HL-60 (cell line): ENCODE measurements around the gene RITA1.
A peak's percentile ranks its signal among the peaks of the same experiment; 100 is the strongest.

ENCODE experiments used
- DNase-seq, 2 experiments: peaks; one replicate each; pipeline ENCODE4 v3.0.0-alpha.2; 2010 to 2020; ENCODE audit warnings: low read depth in 1 of 2, low spot score in 1 of 2
- H3K27ac ChIP-seq: fragments of 250-450 bp; sonication (Bioruptor Pico); replicated peaks from 2 replicates; pipeline ENCODE4 v1.5.1; 2020; ENCODE audit warnings: mild to moderate bottlenecking, moderate library complexity
- H3K27me3 ChIP-seq: fragments of 250-450 bp; sonication (Bioruptor Pico); 2 replicates; pipeline ENCODE4 v1.5.1; 2021; ENCODE audit warnings: mild to moderate bottlenecking, moderate library complexity; ENCODE audit not compliant: insufficient read depth, poor library complexity, severe bottlenecking
- H3K4me3 ChIP-seq: replicated peaks from 2 replicates; pipeline ENCODE4 v1.5.1; 2011; ENCODE audit warnings: mild to moderate bottlenecking, control low read depth, low read length; ENCODE audit not compliant: insufficient read depth
- GABPA ChIP-seq: IDR thresholded peaks from 2 replicates; pipeline ENCODE4 v1.6.1; 2012; ENCODE audit warnings: low read depth
- POLR2AphosphoS5 ChIP-seq: IDR thresholded peaks from 2 replicates; pipeline ENCODE4 v1.6.1; 2012; ENCODE audit warnings: low read depth
- SPI1 ChIP-seq: IDR thresholded peaks from 2 replicates; pipeline ENCODE4 v1.6.1; 2012; ENCODE audit warnings: low read depth, mild to moderate bottlenecking, borderline replicate concordance
- TF ChIP-seq, protein P1 (sequence below): IDR thresholded peaks from 2 replicates; pipeline ENCODE4 v1.6.1; 2012; ENCODE audit warnings: low read depth; ENCODE audit not compliant: insufficient replicate concordance
- TF ChIP-seq, protein P2 (sequence below): IDR thresholded peaks from one replicate; pipeline ENCODE4 v1.5.1; 2011; ENCODE audit warnings: low read length, control low read depth, inconsistent platforms; ENCODE audit not compliant: insufficient read depth

The RITA1 gene

DNA sequence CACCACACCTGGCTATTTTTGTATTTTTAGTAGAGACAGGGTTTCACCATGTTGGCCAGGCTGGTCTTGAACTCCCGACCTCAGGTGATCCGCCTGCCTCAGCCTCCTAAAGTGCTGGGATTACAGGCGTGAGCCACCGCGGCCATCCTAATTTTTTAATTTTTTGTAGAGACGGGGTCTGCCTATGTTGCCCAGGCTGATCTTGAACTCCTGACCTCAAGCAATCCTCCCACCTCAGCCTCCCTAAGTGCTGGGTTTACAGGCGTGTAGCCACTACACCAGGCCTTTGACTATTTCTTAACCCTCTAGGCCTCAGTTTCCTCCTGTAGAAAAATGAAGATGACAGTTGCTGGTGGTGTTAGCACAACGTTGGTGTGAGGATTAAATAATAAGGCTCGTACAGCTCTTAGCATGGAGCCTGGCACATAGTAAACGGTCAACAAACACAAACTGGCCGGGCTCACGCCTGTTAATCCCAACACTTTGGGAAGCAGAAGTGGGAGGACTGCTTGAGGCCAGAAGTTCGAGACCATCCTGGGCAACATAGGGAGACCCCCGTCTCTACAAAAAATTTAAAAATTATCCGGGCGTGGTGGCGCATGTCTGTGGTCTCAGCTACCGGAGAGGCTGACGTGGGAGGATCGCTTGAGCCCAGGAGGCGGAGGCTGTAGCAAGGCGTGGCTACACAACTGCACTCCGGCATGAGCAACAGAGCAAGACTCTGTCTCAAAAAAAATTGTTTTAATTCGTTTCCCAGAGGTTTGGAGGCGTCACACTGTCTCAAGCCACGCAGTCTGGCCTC lies 1.2 kb upstream of the RITA1 start:
- DNase-seq: no peak
- no peak; the same call in 1 of the 2 replicates for TF ChIP-seq POLR2AphosphoS5
- TF ChIP-seq, protein P1, sequence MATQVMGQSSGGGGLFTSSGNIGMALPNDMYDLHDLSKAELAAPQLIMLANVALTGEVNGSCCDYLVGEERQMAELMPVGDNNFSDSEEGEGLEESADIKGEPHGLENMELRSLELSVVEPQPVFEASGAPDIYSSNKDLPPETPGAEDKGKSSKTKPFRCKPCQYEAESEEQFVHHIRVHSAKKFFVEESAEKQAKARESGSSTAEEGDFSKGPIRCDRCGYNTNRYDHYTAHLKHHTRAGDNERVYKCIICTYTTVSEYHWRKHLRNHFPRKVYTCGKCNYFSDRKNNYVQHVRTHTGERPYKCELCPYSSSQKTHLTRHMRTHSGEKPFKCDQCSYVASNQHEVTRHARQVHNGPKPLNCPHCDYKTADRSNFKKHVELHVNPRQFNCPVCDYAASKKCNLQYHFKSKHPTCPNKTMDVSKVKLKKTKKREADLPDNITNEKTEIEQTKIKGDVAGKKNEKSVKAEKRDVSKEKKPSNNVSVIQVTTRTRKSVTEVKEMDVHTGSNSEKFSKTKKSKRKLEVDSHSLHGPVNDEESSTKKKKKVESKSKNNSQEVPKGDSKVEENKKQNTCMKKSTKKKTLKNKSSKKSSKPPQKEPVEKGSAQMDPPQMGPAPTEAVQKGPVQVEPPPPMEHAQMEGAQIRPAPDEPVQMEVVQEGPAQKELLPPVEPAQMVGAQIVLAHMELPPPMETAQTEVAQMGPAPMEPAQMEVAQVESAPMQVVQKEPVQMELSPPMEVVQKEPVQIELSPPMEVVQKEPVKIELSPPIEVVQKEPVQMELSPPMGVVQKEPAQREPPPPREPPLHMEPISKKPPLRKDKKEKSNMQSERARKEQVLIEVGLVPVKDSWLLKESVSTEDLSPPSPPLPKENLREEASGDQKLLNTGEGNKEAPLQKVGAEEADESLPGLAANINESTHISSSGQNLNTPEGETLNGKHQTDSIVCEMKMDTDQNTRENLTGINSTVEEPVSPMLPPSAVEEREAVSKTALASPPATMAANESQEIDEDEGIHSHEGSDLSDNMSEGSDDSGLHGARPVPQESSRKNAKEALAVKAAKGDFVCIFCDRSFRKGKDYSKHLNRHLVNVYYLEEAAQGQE: no peak
- no peak for TF ChIP-seq GABPA
- TF ChIP-seq, protein P2, sequence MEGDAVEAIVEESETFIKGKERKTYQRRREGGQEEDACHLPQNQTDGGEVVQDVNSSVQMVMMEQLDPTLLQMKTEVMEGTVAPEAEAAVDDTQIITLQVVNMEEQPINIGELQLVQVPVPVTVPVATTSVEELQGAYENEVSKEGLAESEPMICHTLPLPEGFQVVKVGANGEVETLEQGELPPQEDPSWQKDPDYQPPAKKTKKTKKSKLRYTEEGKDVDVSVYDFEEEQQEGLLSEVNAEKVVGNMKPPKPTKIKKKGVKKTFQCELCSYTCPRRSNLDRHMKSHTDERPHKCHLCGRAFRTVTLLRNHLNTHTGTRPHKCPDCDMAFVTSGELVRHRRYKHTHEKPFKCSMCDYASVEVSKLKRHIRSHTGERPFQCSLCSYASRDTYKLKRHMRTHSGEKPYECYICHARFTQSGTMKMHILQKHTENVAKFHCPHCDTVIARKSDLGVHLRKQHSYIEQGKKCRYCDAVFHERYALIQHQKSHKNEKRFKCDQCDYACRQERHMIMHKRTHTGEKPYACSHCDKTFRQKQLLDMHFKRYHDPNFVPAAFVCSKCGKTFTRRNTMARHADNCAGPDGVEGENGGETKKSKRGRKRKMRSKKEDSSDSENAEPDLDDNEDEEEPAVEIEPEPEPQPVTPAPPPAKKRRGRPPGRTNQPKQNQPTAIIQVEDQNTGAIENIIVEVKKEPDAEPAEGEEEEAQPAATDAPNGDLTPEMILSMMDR: no peak

GRCh38 chr12:113184900-113185179 lies 681 bp upstream of the RITA1 start:
- H3K27ac ChIP-seq: peak overlapping the region; percentile 99
- DNase-seq: peak; percentile 85 to 93

More for the DNA sequence above, 1.2 kb upstream of the RITA1 start:
- peak overlapping the region; percentile 99 for H3K27ac ChIP-seq
- no peaks in the 10 kb centered on the region for H3K27me3 ChIP-seq
- peak overlapping the region; percentile 87 for H3K4me3 ChIP-seq

GRCh38 chr12:113186033-113186365 lies 478 bp downstream of the RITA1 start:
- Histone ChIP-seq H3K27me3 (no peaks in the 10 kb centered on the region), H3K27ac (peak overlapping the region; percentile 99), H3K4me3 (peak overlapping the region; percentile 87)
- TF ChIP-seq GABPA (no peak), SPI1 (no peak), POLR2AphosphoS5 (no peak)
- TF ChIP-seq, protein P1: no peak
- TF ChIP-seq, protein P2: no peak
- peak in 1 of 2 experiments; percentile 14 for DNase-seq

More at GRCh38 chr12:113184900-113185179, 681 bp upstream of the RITA1 start:
- Histone ChIP-seq H3K27me3 (no peaks in the 10 kb centered on the region), H3K4me3 (peak overlapping the region; percentile 87)
- TF ChIP-seq SPI1 (no peak), POLR2AphosphoS5 (peak; percentile 58; the same call in 1 of the 2 replicates)

- TF ChIP-seq, protein P1: no peak
- TF ChIP-seq, protein P2: no peak
- TF ChIP-seq SPI1 (no peak), GABPA (no peak), POLR2AphosphoS5 (no peak)
- no peak for DNase-seq
- peak overlapping the region; percentile 87 for H3K4me3 ChIP-seq
- no peaks in the 10 kb centered on the region for H3K27me3 ChIP-seq
- H3K27ac ChIP-seq: no peak overlapping the region; the same call in 1 of the 2 replicates
These were observed 1.3 kb downstream of the RITA1 start for GRCh38 chr12:113186666-113187325.
